ENCODE measurements around the gene CCL5.
"Not testable (repeated sequence)": the region's sequence is repeated elsewhere in the genome, so short reads cannot be mapped to it uniquely, and the experiment has no call there.

CCL5 gene

GRCh38 chr17:35898283-35899070 lies 18.3 kb upstream of the CCL5 start:
- DNase-seq (ENCODE audit: low read depth in 2 of 2), result peak in 1 of 2 donors; percentile 48

GRCh38 chr17:35897772-35898171 lies 17.6 kb upstream of the CCL5 start:
- DNase-seq (ENCODE audit: low read depth in 2 of 2), result not testable (repeated sequence)

GRCh38 chr17:35895636-35896587 lies 15.8 kb upstream of the CCL5 start:
- DNase-seq (ENCODE audit: low read depth in 2 of 2), result no peak

GRCh38 chr17:35894206-35894605 lies 14.0 kb upstream of the CCL5 start:
- no peak for DNase-seq (ENCODE audit: low read depth in 2 of 2)

GRCh38 chr17:35893751-35894150 lies 13.6 kb upstream of the CCL5 start:
- no peak for DNase-seq (ENCODE audit: low read depth in 2 of 2)

GRCh38 chr17:35892091-35893035 lies 12.2 kb upstream of the CCL5 start:
- peak in 1 of 2 donors; percentile 58 for DNase-seq (ENCODE audit: low read depth in 2 of 2)

- no peak for DNase-seq (ENCODE audit: low read depth in 2 of 2)
These were observed 11.1 kb upstream of the CCL5 start for GRCh38 chr17:35891269-35891668.

- DNase-seq (ENCODE audit: low read depth in 2 of 2), result peak in 1 of 2 donors; percentile 48
These were observed 10.6 kb upstream of the CCL5 start for GRCh38 chr17:35890774-35891155.

GRCh38 chr17:35889818-35890773 lies 9.9 kb upstream of the CCL5 start:
- no peak for DNase-seq (ENCODE audit: low read depth in 2 of 2)

GRCh38 chr17:35889241-35889640 lies 9.1 kb upstream of the CCL5 start:
- no peak for DNase-seq (ENCODE audit: low read depth in 2 of 2)

GRCh38 chr17:35878361-35878760 lies 1.8 kb downstream of the CCL5 start:
- DNase-seq (ENCODE audit: low read depth in 2 of 2), result no peak

GRCh38 chr17:35877345-35878029 lies 2.7 kb downstream of the CCL5 start:
- DNase-seq (ENCODE audit: low read depth in 2 of 2), result no peak

- DNase-seq (ENCODE audit: low read depth in 2 of 2), result no peak
These were observed 3.6 kb downstream of the CCL5 start for GRCh38 chr17:35876534-35876933.

- no peak for DNase-seq (ENCODE audit: low read depth in 2 of 2)
These were observed 4.4 kb downstream of the CCL5 start for GRCh38 chr17:35875800-35876139.

GRCh38 chr17:35875072-35875799 lies 4.9 kb downstream of the CCL5 start:
- DNase-seq (ENCODE audit: low read depth in 2 of 2), result no peak

GRCh38 chr17:35872196-35872980 lies 7.8 kb downstream of the CCL5 start:
- no peak for DNase-seq (ENCODE audit: low read depth in 2 of 2)

GRCh38 chr17:35870906-35871819 lies 9.0 kb downstream of the CCL5 start:
- DNase-seq (ENCODE audit: low read depth in 2 of 2), result no peak

All from activated CD8-positive, alpha-beta memory T cell treated with anti-CD3 and anti-CD28 coated beads for 4 hours (primary cell).